ENCODE data around the gene GOLGA8R. TPM values are rescaled to one million over a fixed set of nuclear protein-coding genes. Genes with fewer than 3 reads are reported as not detected.

Gene GOLGA8R
- 1.1 and 1.2 TPM in 2 replicates for total RNA-seq

GRCh38 chr15:30414160-30414559 lies at the start of gene GOLGA8R:
Gene GOLGA8R (minus strand): TSS chr15:30414260. CDS start chr15:30414162, 98 bp downstream.

GRCh38 chr15:30392766-30393663 lies 21.0 kb downstream of the GOLGA8R start, which contains the start of gene CHRFAM7A:
Gene CHRFAM7A (minus strand): TSS chr15:30393540. CDS start chr15:30383351, 10,189 bp downstream.

Small RNA genes within 50 kb of the gene (small RNA-seq; reads per million reads assigned to genes)
- gene AC019322.2, result not detected
- not detected for gene RF00019
- not detected for gene RF00096
- not detected for gene RN7SL196P

Other genes starting within 250 kb of the GOLGA8R start
- gene CHRFAM7A, start 20.7 kb downstream of the GOLGA8R start, total RNA-seq, result 0.20 TPM in 1 of 2 replicates, not detected in the other
- gene GOLGA8Q, start 137.8 kb upstream of the GOLGA8R start, total RNA-seq, result 0.20 and 1.1 TPM in 2 replicates
- gene GOLGA8H, start 189.8 kb upstream of the GOLGA8R start, total RNA-seq, result under 0.01 TPM in 1 of 2 replicates, not detected in the other